Measurements from ENCODE around the gene TCF12. TPM values are rescaled to one million over a fixed set of nuclear protein-coding genes. Genes with fewer than 3 reads are reported as not detected.

Gene TCF12
- total RNA-seq, 1 donor from 2014 or later: 33.2 TPM

- no peak for FAIRE-seq
These were observed 225.2 kb downstream of the TCF12 start for GRCh38 chr15:57143511-57144078.

GRCh38 chr15:57144448-57144847, 226.0 kb downstream of the TCF12 start:
- Histone ChIP-seq H3K27me3 (ENCODE audit: control insufficient read depth, insufficient read depth, low read length) (no peaks in the 10 kb centered on the region), H3K4me3 (ENCODE audit: low read depth, low read length) (no peak overlapping the region), H3K36me3 (ENCODE audit: control insufficient read depth, insufficient read depth, low read length) (no peaks in the 10 kb centered on the region)
- no peak for TF ChIP-seq CTCF (IDR thresholded peaks at IDR 0.05; ENCODE audit: insufficient read depth, low read length, severe bottlenecking)
- FAIRE-seq (no peak), DNase-seq (ENCODE audit: low read depth) (no peak)

More at GRCh38 chr15:57143511-57144078, 225.2 kb downstream of the TCF12 start:
- Histone ChIP-seq H3K4me3 (ENCODE audit: low read depth, low read length) (no peak overlapping the region), H3K27me3 (ENCODE audit: control insufficient read depth, insufficient read depth, low read length) (no peaks in the 10 kb centered on the region), H3K36me3 (ENCODE audit: control insufficient read depth, insufficient read depth, low read length) (no peaks in the 10 kb centered on the region)
- no peak for DNase-seq (ENCODE audit: low read depth)
- no peak for TF ChIP-seq CTCF (IDR thresholded peaks at IDR 0.05; ENCODE audit: insufficient read depth, low read length, severe bottlenecking)

- Histone ChIP-seq H3K36me3 (ENCODE audit: control insufficient read depth, insufficient read depth, low read length) (no peaks in the 10 kb centered on the region), H3K4me3 (ENCODE audit: low read depth, low read length) (no peak overlapping the region), H3K27me3 (ENCODE audit: control insufficient read depth, insufficient read depth, low read length) (no peaks in the 10 kb centered on the region)
- peak; percentile 52 for TF ChIP-seq CTCF (IDR thresholded peaks at IDR 0.05; ENCODE audit: insufficient read depth, low read length, severe bottlenecking)
- FAIRE-seq (no peak), DNase-seq (ENCODE audit: low read depth) (peak; percentile 42)
These were observed 228.2 kb downstream of the TCF12 start for GRCh38 chr15:57146506-57147201.

- TF ChIP-seq CTCF (IDR thresholded peaks at IDR 0.05; ENCODE audit: insufficient read depth, low read length, severe bottlenecking): no peak
- no peaks in the 10 kb centered on the region for H3K27me3 ChIP-seq (ENCODE audit: control insufficient read depth, insufficient read depth, low read length)
- FAIRE-seq (no peak), DNase-seq (ENCODE audit: low read depth) (no peak)
- H3K4me3 ChIP-seq (ENCODE audit: low read depth, low read length): no peak overlapping the region
- no peaks in the 10 kb centered on the region for H3K36me3 ChIP-seq (ENCODE audit: control insufficient read depth, insufficient read depth, low read length)
These were observed 229.2 kb downstream of the TCF12 start for GRCh38 chr15:57147621-57148020.

GRCh38 chr15:57148262-57148661, 229.8 kb downstream of the TCF12 start:
- TF ChIP-seq CTCF (IDR thresholded peaks at IDR 0.05; ENCODE audit: insufficient read depth, low read length, severe bottlenecking): no peak
- Histone ChIP-seq H3K4me3 (ENCODE audit: low read depth, low read length) (no peak overlapping the region), H3K36me3 (ENCODE audit: control insufficient read depth, insufficient read depth, low read length) (no peaks in the 10 kb centered on the region), H3K27me3 (ENCODE audit: control insufficient read depth, insufficient read depth, low read length) (no peaks in the 10 kb centered on the region)
- no peak for FAIRE-seq
- no peak for DNase-seq (ENCODE audit: low read depth)

Measured in bronchial epithelial cell (primary cell).